Measurements from ENCODE around the gene DDX60.
"Not testable (repeated sequence)": the region's sequence is repeated elsewhere in the genome, so short reads cannot be mapped to it uniquely, and the experiment has no call there.

Gene DDX60

DNA sequence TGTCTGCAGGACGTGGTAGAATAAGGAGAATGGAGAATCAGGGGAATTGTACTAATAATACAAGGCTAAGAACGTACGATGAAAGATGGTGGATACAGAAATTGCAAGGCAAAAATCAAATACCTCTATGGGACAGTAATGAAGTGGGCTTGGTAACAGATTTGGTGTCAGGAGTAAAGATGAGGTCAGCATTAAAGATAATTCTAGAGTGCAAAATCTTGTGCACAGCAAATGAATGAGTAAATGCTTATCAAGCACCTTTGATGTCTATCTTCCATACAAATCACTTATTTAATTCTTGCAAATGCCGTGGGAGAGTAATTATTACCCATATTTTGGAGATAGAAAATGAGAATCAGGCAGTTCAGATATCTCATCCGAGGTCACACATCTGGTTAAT is 70.9 kb downstream of the DDX60 start:
- no peaks in the 10 kb centered on the region for H3K27me3 ChIP-seq (ENCODE audit: control insufficient read depth, insufficient read depth, low read length)
- no peaks in the 10 kb centered on the region for H3K36me3 ChIP-seq (ENCODE audit: control insufficient read depth, insufficient read depth, low read length)
- no peaks in the 10 kb centered on the region for H3K4me1 ChIP-seq (ENCODE audit: control insufficient read depth, insufficient read depth, low read length)
- no peaks in the 10 kb centered on the region for H3K9me3 ChIP-seq (ENCODE audit: control insufficient read depth, low read length)
- no peak overlapping the region for H3K9ac ChIP-seq (ENCODE audit: low read length)
- no peak overlapping the region for H3K4me3 ChIP-seq (ENCODE audit: low read length)

DNA sequence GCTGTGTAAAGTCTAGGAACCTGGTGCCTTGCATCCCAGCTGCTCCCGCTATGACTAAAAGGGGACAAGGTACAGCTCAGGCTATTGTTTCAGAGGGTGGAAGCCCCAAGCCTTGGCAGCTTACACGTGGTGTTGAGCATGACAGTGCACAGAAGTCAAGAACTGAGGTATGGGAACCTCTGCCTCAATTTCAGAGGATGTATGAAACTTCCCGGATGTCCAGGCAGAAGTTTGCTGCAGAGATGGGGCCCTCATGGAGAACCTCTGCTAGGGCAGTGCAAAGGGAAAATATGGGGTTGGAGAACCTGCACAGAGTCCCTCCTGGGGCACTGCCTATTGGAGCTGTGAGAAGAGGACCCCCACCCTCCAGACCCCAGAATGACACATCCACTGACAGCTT is 76.6 kb downstream of the DDX60 start:
- H3K4me3 ChIP-seq (ENCODE audit: low read length), result no peak overlapping the region
- no peaks in the 10 kb centered on the region for H3K36me3 ChIP-seq (ENCODE audit: control insufficient read depth, insufficient read depth, low read length)
- no peaks in the 10 kb centered on the region for H3K9me3 ChIP-seq (ENCODE audit: control insufficient read depth, low read length)
- no peaks in the 10 kb centered on the region for H3K27me3 ChIP-seq (ENCODE audit: control insufficient read depth, insufficient read depth, low read length)
- H3K4me1 ChIP-seq (ENCODE audit: control insufficient read depth, insufficient read depth, low read length), result no peaks in the 10 kb centered on the region
- H3K9ac ChIP-seq (ENCODE audit: low read length), result no peak overlapping the region

DNA sequence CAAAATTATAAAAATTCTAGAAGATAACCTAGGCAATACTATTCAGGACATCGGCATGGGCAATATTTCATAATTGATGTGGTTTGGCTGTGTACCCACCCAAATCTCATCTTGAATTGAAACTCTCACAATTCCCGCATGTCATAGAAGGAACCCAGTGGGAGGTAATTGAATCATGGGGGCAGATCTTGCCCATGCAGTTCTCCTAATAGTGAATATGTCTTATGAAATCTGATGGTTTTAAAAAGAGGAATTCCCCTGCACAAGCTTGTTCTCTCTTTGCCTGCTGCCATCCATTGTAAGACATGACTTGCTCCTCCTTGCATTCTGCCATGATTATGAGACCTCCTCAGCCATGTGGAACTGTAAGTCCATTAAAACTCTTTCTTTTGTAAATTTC is 77.7 kb downstream of the DDX60 start:
- H3K27me3 ChIP-seq (ENCODE audit: control insufficient read depth, insufficient read depth, low read length), result no peaks in the 10 kb centered on the region
- no peaks in the 10 kb centered on the region for H3K9me3 ChIP-seq (ENCODE audit: control insufficient read depth, low read length)
- H3K9ac ChIP-seq (ENCODE audit: low read length), result no peak overlapping the region
- H3K4me1 ChIP-seq (ENCODE audit: control insufficient read depth, insufficient read depth, low read length), result no peaks in the 10 kb centered on the region
- no peaks in the 10 kb centered on the region for H3K36me3 ChIP-seq (ENCODE audit: control insufficient read depth, insufficient read depth, low read length)
- H3K4me3 ChIP-seq (ENCODE audit: low read length), result no peak overlapping the region

DNA sequence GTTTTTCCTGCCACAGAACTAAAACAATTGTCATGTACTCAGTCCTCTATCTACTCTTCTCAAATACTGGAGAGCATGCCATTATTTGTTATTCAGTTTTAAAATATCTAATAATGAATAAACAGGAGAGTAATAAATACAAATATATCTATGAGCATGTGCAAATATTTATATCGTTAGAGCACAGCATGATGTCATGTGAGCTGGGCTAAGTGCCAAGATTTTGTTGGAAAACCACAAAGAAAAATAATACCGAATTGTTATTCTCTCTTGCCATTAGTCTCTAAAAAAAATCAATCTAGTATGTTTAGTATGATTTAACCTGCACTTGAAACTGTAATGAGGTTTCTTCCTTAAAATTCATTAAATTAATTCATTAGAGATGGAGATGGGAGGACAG is 97.3 kb downstream of the DDX60 start:
- no peaks in the 10 kb centered on the region for H3K27me3 ChIP-seq (ENCODE audit: control insufficient read depth, insufficient read depth, low read length)
- peaks cover 3% of the 10 kb centered on the region for H3K4me1 ChIP-seq (ENCODE audit: control insufficient read depth, insufficient read depth, low read length)
- H3K4me3 ChIP-seq (ENCODE audit: low read length), result no peak overlapping the region
- H3K9ac ChIP-seq (ENCODE audit: low read length), result no peak overlapping the region
- no peaks in the 10 kb centered on the region for H3K36me3 ChIP-seq (ENCODE audit: control insufficient read depth, insufficient read depth, low read length)
- no peaks in the 10 kb centered on the region for H3K9me3 ChIP-seq (ENCODE audit: control insufficient read depth, low read length)

DNA sequence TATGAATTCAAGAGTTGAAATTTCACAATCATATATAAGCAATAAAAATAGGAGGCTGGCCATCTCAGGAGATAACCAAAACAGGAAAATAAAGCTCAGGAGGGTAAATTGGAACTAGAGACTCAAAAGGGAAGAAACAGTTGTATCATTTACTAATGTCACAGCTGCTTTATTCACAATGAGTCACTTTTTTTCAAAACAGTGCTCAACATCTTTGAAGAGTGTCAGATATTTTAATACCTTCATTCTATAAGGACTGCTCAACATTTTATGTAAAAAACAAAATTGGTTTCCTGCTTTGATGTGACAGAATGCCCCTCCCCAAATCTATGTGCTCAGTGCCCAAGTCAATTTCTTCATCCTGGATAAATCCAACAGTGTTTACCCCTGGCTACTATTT is 97.7 kb downstream of the DDX60 start:
- Histone ChIP-seq H3K9me3 (ENCODE audit: control insufficient read depth, low read length) (no peaks in the 10 kb centered on the region), H3K9ac (ENCODE audit: low read length) (no peak overlapping the region), H3K4me3 (ENCODE audit: low read length) (no peak overlapping the region), H3K27me3 (ENCODE audit: control insufficient read depth, insufficient read depth, low read length) (no peaks in the 10 kb centered on the region), H3K4me1 (ENCODE audit: control insufficient read depth, insufficient read depth, low read length) (peaks cover 3% of the 10 kb centered on the region), H3K36me3 (ENCODE audit: control insufficient read depth, insufficient read depth, low read length) (no peaks in the 10 kb centered on the region)

DNA sequence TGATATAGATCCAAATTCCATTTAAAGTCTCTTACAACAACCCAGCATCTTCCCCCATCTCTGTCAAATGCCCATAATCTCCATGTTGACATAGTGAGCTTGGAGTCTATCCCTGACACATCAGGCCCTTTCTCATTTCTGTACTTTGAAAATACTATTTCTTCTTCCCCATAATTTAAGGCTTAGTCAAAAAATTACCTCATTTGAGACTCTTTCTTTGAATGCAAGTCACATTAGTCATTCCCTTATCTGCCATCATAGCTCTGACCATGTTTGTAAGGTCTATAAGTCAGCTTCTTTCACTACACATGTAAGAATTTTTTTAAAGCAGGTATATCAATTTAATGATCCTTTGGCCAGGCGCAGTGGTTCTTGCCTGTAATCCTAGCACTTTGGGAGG is 99.9 kb downstream of the DDX60 start:
- H3K4me1 ChIP-seq (ENCODE audit: control insufficient read depth, insufficient read depth, low read length), result peaks cover 3% of the 10 kb centered on the region
- H3K9me3 ChIP-seq (ENCODE audit: control insufficient read depth, low read length), result no peaks in the 10 kb centered on the region
- no peak overlapping the region for H3K4me3 ChIP-seq (ENCODE audit: low read length)
- H3K36me3 ChIP-seq (ENCODE audit: control insufficient read depth, insufficient read depth, low read length), result no peaks in the 10 kb centered on the region
- no peak overlapping the region for H3K9ac ChIP-seq (ENCODE audit: low read length)
- no peaks in the 10 kb centered on the region for H3K27me3 ChIP-seq (ENCODE audit: control insufficient read depth, insufficient read depth, low read length)

DNA sequence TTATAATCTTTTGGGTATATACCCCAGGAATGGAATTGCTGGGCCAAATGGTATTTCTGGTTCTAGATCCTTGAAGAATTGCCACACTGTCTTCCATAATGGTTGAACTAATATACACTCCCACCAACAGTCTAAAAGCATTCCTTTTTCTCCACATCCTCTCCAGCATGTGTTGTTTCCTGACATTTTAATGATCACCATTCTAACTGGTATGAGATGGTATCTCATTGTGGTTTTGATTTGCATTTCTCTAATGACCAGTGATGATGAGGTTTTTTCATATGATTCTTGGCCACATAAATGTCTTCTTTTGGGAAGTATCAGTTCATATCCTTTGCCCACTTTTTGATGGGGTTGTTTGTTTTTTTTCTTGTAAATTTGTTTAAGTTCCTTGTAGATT is 105.0 kb downstream of the DDX60 start:
- H3K9ac ChIP-seq (ENCODE audit: low read length); H3K9me3 ChIP-seq (ENCODE audit: control insufficient read depth, low read length); H3K36me3 ChIP-seq (ENCODE audit: control insufficient read depth, insufficient read depth, low read length); H3K4me3 ChIP-seq (ENCODE audit: low read length); H3K4me1 ChIP-seq (ENCODE audit: control insufficient read depth, insufficient read depth, low read length); H3K27me3 ChIP-seq (ENCODE audit: control insufficient read depth, insufficient read depth, low read length): not testable (repeated sequence)

DNA sequence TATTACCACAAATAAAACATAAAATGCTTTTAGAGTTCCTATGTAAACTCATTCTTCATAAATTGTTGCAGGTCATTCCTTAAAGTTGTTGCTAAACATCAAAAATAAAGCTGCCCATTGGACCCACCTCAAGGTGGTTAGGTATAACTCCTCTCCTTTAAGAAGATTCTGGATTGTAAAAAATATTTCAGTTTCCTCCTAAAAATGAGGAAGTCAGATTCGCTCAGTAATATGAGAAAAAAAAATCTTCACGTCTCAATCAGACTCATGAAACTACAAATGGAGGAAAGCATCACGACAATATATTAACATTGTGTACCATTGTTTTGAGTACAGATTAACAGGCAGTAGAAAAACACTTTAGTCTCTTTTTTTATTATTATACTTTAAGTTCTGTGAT is 105.9 kb downstream of the DDX60 start:
- Histone ChIP-seq H3K9me3 (ENCODE audit: control insufficient read depth, low read length) (no peaks in the 10 kb centered on the region), H3K9ac (ENCODE audit: low read length) (no peak overlapping the region), H3K36me3 (ENCODE audit: control insufficient read depth, insufficient read depth, low read length) (no peaks in the 10 kb centered on the region), H3K4me1 (ENCODE audit: control insufficient read depth, insufficient read depth, low read length) (peaks cover 8% of the 10 kb centered on the region), H3K27me3 (ENCODE audit: control insufficient read depth, insufficient read depth, low read length) (no peaks in the 10 kb centered on the region), H3K4me3 (ENCODE audit: low read length) (no peak overlapping the region)

DNA sequence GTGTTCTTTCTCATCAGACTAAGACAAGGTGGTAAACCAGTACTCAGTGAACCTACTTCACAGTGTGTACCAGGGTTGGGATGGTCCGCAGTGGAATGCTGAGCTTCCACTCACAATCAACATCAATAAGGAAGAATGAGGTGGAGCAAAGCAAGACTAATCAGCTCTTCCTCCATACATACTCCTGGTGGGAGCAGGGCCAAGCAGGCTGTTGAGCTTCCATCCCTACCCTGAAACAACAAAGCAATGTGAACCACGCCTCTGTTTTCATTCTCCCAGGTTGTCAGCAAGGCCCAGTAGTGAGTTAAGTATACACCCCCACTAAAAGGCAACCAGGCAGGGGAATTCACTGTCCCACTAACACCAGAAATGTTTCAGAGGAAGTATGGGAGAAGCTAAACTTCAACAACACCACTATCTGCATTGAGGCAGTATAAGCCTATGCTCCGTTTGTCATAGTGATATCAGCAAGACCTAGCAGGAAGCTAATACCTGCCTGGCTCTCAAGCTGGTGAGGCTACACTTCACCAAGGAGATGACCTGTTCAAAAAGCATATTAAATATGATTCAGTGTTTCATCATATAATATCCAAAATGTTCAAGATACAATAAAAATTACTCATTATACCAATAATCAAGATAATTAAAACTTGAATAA is 109.5 kb downstream of the DDX60 start:
- no peaks in the 10 kb centered on the region for H3K27me3 ChIP-seq (ENCODE audit: control insufficient read depth, insufficient read depth, low read length)

DNA sequence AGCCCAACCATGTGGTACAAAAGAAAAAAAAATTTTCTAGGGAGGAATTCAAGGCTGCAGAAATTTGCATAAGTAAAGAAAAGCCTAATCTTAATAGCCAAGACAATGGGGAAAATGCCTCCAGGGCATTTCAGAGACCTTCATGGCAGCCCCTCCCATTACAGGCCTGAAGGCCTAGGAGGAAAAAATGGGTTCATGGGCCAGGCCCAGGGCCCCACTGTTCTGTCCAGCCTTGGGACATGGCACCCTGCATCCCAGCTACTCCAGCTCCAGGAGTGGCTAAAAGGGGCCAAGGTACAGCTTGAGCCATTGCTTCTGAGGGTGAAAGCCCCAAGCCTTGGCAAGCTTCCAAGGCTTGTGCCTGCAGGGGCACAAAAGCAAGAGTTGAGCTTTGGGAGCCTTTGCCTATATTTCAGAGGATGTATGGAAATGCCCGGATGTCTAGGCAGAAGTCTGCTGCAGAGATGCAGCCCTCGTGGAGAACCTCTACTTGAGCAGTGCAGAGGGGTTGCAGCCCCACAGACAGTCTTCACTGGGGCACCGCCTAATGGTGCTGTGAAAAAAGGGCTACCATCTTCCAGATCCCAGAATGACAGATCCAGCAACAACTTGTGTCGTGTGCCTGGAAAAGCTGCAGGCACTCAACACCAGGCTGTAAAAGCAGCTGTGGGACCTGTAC is 115.2 kb downstream of the DDX60 start:
- peaks cover 14% of the 10 kb centered on the region for H3K9me3 ChIP-seq (ENCODE audit: control insufficient read depth, low read length)
- H3K4me1 ChIP-seq (ENCODE audit: control insufficient read depth, insufficient read depth, low read length), result peaks cover under 1% of the 10 kb centered on the region
- H3K9ac ChIP-seq (ENCODE audit: low read length), result no peak overlapping the region
- no peaks in the 10 kb centered on the region for H3K36me3 ChIP-seq (ENCODE audit: control insufficient read depth, insufficient read depth, low read length)
- no peaks in the 10 kb centered on the region for H3K27me3 ChIP-seq (ENCODE audit: control insufficient read depth, insufficient read depth, low read length)
- H3K4me3 ChIP-seq (ENCODE audit: low read length), result no peak overlapping the region

More for the DNA sequence above, 109.5 kb downstream of the DDX60 start:
- Histone ChIP-seq H3K4me1 (ENCODE audit: control insufficient read depth, insufficient read depth, low read length) (peaks cover 8% of the 10 kb centered on the region), H3K4me3 (ENCODE audit: low read length) (no peak overlapping the region), H3K36me3 (ENCODE audit: control insufficient read depth, insufficient read depth, low read length) (no peaks in the 10 kb centered on the region), H3K9ac (ENCODE audit: low read length) (no peak overlapping the region), H3K9me3 (ENCODE audit: control insufficient read depth, low read length) (peaks cover 3% of the 10 kb centered on the region)

DNA sequence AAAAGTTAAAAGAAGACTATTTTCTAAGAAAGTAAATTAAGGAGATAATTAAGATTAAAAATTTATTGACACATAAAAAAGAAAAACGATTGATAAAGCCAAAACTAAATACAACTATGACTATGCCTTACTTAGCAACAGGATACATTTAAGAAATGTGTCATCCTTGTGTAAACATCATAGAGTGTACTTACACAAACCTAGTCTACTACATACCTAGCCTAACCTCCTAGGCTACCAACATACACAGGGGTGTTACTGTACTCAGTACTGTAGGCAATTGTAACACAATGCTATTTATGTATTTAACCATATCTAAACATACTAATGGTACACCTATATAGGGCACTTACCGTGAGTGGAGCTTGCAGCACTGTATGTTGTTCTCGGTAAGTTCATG is 117.9 kb downstream of the DDX60 start:
- Histone ChIP-seq H3K4me1 (ENCODE audit: control insufficient read depth, insufficient read depth, low read length) (no peaks in the 10 kb centered on the region), H3K9ac (ENCODE audit: low read length) (no peak overlapping the region), H3K9me3 (ENCODE audit: control insufficient read depth, low read length) (peaks cover 14% of the 10 kb centered on the region), H3K27me3 (ENCODE audit: control insufficient read depth, insufficient read depth, low read length) (no peaks in the 10 kb centered on the region), H3K36me3 (ENCODE audit: control insufficient read depth, insufficient read depth, low read length) (no peaks in the 10 kb centered on the region), H3K4me3 (ENCODE audit: low read length) (no peak overlapping the region)

DNA sequence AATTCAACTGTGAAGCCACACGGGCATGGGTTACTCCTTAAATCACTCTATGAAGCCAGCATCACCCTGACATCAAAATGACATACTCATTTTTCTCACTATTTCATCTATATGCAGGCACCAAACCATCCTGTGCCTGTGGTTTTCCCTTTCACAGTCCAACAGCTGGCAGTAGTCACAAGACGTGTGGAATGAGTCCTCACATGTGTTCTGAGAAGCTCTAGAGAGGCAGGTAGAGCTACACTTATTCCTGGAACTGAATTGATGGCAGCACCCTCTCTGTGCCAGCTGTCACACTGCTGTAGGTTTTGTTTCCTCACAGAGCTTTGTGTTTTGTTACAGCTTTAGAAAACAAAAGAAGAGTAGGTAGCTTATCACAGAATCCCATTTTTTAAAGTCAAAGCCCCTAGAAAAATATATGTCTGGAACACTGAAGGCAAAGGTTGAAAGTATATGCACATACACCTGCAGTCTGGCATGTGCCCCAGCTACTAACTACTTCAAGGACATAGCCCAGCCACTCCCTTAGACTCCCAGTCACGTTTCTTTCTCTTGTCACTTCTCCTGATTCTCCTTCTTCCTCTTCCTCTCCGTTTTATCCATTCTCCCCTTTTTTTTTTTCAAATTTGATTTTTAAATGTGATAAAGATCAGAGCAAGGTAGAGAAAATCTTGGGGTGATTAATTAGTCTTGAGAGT is 119.1 kb downstream of the DDX60 start:
- Histone ChIP-seq H3K27me3 (ENCODE audit: control insufficient read depth, insufficient read depth, low read length) (no peaks in the 10 kb centered on the region), H3K4me1 (ENCODE audit: control insufficient read depth, insufficient read depth, low read length) (no peaks in the 10 kb centered on the region), H3K9me3 (ENCODE audit: control insufficient read depth, low read length) (peaks cover 14% of the 10 kb centered on the region), H3K4me3 (ENCODE audit: low read length) (no peak overlapping the region), H3K9ac (ENCODE audit: low read length) (no peak overlapping the region), H3K36me3 (ENCODE audit: control insufficient read depth, insufficient read depth, low read length) (no peaks in the 10 kb centered on the region)

Data from mucosa of stomach (tissue), 1 donor.